GM18870 (cell line): ENCODE data around the gene ACACB.

Experiments used
- ATAC-seq: cut with Tn5 transposase; IDR thresholded peaks from one replicate; pipeline ENCODE4 v1.9.1; 2021; ENCODE audit warnings: moderate library complexity; ENCODE audit not compliant: unreplicated experiment

ACACB gene

GRCh38 chr12:109247831-109248654 is 131.7 kb downstream of the ACACB start:
- ATAC-seq: no peak

- ATAC-seq: no peak
These were observed 134.1 kb downstream of the ACACB start for GRCh38 chr12:109250523-109250922.

GRCh38 chr12:109252799-109253198 is 136.4 kb downstream of the ACACB start:
- ATAC-seq: no peak

- no peak for ATAC-seq
These were observed 137.6 kb downstream of the ACACB start for GRCh38 chr12:109253913-109254544.

- no peak for ATAC-seq
These were observed 139.0 kb downstream of the ACACB start for GRCh38 chr12:109255377-109255776.

- ATAC-seq: no peak
These were observed 139.6 kb downstream of the ACACB start for GRCh38 chr12:109256011-109256410.

- no peak for ATAC-seq
These were observed 141.8 kb downstream of the ACACB start for GRCh38 chr12:109258201-109258600.

GRCh38 chr12:109258607-109259544 is 142.5 kb downstream of the ACACB start:
- ATAC-seq: no peak

- ATAC-seq: no peak
These were observed 143.1 kb downstream of the ACACB start for GRCh38 chr12:109259545-109259895.

GRCh38 chr12:109261087-109261486 is 144.7 kb downstream of the ACACB start:
- no peak for ATAC-seq

- ATAC-seq: no peak
These were observed 145.6 kb downstream of the ACACB start for GRCh38 chr12:109261939-109262338.

- no peak for ATAC-seq
These were observed 147.1 kb downstream of the ACACB start for GRCh38 chr12:109263439-109263838.

- no peak for ATAC-seq
These were observed 147.9 kb downstream of the ACACB start for GRCh38 chr12:109264095-109264942.

- ATAC-seq: no peak
These were observed 148.7 kb downstream of the ACACB start for GRCh38 chr12:109264943-109265650.

- no peak for ATAC-seq
These were observed 149.9 kb downstream of the ACACB start for GRCh38 chr12:109266106-109266879.

GRCh38 chr12:109267361-109267760 is 151.0 kb downstream of the ACACB start:
- no peak for ATAC-seq

GRCh38 chr12:109268896-109269295 is 152.5 kb downstream of the ACACB start:
- ATAC-seq: no peak

GRCh38 chr12:109269428-109269827 is 153.0 kb downstream of the ACACB start:
- no peak for ATAC-seq

- no peak for ATAC-seq
These were observed 154.1 kb downstream of the ACACB start for GRCh38 chr12:109270494-109270893.
